ENCODE data around the gene FGGY.
"Not testable (repeated sequence)": the region's sequence is repeated elsewhere in the genome, so short reads cannot be mapped to it uniquely, and the experiment has no call there.

Gene FGGY

DNA sequence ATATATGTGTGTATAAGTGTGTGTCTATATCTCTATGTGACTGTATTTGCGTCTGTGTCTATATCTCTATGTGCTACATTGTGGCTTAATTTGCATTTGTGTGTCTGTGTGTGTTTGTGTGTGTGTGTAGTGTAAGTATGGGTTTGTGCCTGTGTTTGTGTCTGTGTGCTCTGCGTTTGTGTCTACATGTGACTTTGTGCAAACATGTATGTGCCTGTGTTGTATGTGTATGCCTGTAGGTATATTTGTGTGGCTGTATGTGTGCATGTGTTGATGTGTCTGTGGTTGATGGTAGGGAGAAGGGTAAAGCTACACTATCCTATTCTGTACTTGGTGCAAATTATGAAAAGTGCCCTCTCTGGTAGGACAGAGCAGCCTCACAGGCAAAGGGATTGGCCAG lies 7.3 kb upstream of the FGGY start:
- no peak for DNase-seq

- no peak for DNase-seq
These were observed 6.5 kb upstream of the FGGY start for GRCh38 chr1:59290193-59290949.

GRCh38 chr1:59291561-59291960 lies 5.3 kb upstream of the FGGY start:
- DNase-seq = no peak

DNA sequence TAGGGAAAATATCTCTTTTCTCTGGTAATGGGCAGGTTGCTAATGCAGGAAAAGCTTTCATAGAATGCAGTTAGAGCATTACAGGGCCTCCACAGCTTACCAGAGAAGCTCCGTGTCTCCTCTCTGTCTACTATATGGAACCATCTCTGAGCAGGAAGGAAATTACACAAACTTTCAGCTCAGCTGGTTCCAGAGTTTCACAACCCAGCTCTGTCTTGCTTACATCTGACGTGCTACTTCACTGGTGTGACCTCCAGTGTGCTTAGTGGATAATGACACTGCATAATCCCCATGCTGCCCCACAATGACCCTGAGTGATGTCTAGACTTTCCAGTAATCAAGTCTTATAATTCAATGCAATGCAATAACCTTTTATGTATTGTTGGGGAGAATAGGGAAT lies 4.3 kb upstream of the FGGY start:
- no peak for DNase-seq

GRCh38 chr1:59293206-59293605 lies 3.7 kb upstream of the FGGY start:
- DNase-seq = no peak

- DNase-seq = no peak
These were observed 3.0 kb upstream of the FGGY start for GRCh38 chr1:59293849-59294248.

DNA sequence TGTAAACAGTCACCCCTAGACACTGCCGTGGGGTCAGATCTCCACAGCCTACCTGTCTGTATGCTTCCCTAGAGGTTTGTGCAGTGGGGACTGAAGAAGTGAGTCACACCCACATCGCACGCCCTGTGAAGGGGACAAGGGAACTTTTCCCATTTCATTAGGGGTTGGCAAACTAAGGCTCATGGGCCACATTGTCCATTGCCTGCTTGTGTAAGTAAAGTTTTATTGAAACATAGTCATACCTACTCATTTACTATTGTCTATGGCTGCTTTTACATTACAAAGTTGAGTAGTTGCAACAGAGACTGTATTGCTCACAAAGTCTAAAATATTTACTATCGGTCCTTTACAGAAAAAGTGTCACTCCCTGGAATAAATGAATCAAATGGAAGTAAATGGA lies 2.5 kb upstream of the FGGY start:
- no peak for DNase-seq

DNA sequence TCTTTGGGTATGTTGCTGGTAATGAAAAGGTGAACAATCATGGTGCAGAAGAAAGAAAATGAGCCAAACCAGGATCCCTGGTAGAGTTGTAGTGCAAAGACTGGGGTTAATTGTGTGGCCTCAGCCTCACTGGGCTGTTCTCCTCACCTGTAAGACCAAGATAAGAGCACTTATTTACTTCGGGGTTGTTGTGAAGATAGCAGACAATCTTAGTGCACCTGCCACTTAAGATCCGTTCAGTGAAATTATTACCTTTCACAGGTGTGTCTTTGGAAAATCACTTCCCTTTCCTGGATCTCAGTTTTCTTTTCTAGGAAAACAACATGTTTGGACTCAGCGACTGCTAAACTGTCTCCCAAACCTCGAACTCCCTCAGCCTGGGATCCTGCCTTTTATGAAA lies 1.3 kb upstream of the FGGY start:
- DNase-seq = no peak

DNA sequence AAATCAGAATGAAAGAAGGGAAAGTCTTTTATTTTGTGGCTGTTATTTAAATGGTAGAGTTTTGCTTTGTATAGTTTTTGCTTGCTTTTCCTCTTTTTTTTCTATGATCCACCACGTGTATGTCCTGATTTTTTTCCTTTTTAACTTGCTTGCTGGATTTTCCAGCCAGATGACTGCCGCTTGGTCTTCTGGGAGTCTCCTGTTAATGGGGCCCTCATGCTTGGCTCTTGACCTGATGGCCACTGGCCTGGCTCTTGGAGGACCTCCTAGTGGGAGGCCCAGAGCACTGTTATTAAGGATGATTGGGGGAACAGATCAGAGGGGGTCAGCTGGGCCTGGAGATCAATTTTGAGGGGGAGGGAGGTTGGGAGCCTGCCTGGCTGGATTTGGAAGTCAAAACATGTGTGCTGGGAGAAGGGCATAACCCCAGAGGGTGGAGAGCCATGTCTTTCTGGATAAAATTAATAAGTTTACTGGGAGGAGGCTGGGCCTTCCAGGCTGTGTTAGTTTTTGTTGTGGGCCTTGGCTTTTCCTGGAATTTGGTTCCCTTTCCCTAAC lies 1.2 kb downstream of the FGGY start:
- no peak for DNase-seq

DNA sequence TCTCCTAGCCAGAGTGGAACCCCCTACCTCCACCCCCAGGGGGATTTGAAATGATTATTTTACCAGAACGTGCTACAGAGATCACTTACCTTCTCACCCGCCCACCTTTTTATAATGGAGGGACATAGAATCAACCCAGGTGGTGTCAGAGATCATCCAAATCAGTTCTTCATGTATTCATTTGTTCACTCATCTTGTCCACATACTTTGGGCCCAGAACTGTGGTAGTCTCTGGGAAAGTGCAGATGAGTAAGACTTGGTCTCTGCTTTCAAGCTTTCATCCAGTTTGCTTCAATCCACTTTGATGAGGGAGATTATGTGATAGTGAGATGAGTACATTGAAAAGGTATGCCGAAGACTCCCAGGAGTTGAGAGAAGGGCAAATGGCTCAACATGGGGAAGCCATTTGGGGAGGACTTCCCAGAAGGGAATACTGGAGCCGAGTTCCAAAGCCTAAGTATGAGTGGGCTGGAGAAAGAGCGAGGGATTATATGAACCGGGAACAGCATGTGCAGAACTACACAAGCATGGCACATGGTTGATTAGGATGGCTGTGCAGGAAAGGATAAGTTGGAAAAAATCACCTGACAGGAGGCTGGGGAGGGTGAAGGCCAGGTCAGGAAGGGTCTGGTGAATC lies 1.9 kb downstream of the FGGY start:
- no peak for DNase-seq

- DNase-seq = not testable (repeated sequence)
These were observed 2.8 kb downstream of the FGGY start for GRCh38 chr1:59299670-59300069.

DNA sequence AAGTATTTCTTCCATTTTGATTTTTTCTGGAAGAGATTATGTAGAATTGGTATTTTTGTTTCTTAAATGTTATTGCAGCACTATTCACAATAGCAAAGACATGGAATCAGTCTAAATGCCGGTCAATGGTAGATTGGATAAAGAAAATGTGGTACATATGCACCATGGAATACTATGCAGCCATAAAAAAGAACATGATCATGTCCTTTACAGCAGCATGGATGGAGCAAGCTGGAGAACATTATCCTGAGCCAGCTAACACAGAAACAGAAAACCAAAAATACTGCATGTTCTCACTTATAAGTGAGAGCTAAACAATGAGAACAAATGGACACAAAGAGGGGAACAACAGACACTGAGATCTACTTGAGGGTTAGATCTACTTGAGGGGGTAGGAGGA lies 5.4 kb downstream of the FGGY start:
- no peak for DNase-seq

- DNase-seq = no peak
These were observed 6.0 kb downstream of the FGGY start for GRCh38 chr1:59302871-59303270.

- no peak for DNase-seq
These were observed 8.3 kb downstream of the FGGY start for GRCh38 chr1:59305188-59305587.

- no peak for DNase-seq
These were observed 10.7 kb downstream of the FGGY start for GRCh38 chr1:59307591-59307990.

- no peak for DNase-seq
These were observed 11.9 kb downstream of the FGGY start for GRCh38 chr1:59308839-59309238.

DNA sequence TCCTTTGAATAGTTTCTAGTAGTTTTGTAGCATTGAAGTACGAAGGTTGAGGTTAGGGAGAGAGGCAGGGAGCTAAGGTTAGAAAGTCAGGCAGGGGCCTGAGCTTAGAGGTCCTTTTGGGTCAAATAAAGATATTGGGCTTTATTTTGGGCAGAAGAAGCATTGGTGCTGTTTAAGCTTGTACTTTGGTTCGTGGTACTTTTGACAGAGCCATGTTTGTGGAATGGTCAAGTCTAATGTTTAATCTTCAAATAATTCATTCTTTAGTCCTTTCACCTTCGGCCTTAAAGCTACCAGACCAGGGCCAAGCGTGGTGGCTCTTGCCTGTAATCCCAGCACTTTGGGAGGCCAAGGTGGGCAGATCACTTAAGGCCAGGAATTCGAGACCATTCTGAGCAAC lies 12.5 kb downstream of the FGGY start:
- DNase-seq = no peak

GRCh38 chr1:59309795-59310548 lies 13.1 kb downstream of the FGGY start:
- no peak for DNase-seq

DNA sequence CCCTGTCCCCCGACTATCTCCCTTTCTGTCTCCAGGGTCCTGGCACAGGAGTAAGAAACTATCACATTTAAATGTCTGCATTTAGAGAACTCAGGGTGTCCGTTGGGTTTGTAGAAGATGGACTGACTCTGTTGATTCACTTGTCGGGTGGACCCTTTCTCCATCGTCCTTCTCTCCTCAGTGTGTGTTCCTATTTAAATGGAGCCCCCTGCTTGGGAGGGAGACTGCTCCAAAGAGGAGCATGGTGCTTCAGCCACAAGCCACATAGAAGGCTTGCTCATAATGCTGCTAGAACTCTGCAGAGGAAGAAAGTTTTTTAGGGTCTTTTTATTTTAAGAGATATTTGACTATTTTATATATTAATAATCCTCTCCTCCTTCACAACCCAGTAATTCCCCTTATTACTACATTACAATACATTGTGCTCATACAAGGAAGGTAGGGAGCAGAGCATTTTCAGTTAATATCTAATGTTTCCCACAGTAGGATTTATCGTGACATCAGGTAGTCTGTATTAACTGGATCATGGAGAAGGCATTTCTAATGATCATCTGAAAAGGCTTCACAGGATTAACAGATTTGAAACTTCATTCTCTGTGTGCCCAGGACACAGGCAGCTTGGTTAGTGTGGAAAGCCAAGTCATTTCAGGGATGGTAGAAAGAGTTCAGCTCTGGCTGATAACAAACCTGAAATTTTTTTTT lies 13.8 kb downstream of the FGGY start:
- DNase-seq = no peak

GRCh38 chr1:59314776-59315528 lies 18.1 kb downstream of the FGGY start:
- DNase-seq = no peak

DNA sequence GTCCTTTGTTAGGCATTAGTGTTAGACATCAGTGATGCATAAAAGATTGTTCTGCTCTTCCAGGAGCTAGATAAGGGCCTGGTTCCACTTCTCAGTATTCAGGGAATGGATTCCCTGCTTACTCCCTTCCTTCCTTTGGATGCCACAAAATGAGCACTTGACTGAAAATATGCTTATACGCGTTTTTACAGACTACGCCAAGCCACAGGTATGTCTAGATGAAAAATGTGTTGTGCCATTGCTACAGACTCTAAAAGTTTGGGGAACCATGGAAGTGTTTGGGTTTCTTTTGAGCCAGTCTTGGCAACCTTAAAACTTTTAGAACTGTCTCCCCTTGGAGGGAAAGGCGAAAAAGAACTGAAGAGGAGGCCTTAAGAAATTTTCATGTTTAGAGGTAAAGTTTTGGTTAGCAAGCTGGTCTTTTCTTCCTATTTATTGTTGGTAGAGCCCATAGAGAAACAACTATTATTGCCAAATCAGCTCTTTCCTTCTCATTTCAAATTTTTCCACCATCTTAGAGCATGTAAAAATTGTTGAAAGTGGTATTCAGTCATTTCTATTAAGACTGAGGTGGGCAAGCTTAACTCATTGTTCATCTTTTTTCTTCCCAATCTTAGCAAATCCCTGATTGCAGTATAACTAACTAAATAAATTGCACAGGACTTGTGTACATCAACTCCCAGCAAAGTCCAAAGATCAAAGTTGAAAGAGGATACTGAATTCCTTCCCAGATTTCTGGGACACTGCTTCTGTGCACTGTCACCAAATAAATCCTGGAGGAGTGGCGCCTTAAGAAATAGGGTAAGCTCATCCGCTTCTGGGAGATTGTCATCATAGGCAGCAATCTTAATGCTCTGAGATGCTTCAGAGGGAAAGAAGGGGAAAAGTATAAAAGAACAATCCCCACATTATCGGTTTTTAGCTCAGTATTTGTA lies 18.9 kb downstream of the FGGY start:
- DNase-seq = no peak
